ENCODE measurements around the gene LYL1. TPM values are rescaled to one million over a fixed set of nuclear protein-coding genes. Genes with fewer than 3 reads are reported as not detected.

LYL1 gene
- total RNA-seq, 2 experiments from 2014 or later, result 66.8 to 72.5 TPM

DNA sequence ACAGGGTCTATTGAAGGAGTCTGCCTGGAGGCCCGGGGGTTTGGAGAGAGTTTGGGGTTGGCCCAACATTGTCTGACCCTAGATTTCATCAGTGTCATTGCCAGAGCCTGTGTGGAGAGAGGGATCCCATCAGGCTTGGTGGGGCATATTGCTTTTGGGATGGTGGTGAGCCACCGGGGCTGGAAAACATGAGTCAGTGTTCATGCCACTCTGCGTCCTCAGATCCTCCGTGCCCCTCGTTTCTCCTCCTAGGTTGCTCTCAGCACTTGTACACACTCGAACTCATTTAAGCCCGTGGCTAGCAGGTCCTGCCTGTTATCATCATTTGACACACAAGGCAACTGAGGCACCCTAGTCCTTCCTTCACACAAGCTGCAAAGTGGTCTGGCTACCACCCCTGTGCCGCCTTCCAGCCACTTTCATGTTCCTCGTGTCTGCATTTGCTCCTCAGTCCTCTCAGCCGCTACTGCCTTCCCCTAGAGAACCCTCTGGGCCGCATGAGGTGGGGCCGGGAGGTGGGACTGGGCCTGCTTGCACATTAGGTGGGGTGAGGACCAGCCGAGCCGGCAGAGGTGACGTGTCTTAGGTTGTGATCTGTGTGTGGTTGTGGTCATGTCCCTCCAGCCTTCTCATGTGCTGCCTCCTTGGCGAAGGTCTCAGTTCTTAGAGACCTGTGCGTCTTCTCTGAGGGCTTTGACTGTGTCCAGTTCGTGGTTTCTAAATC, 19.1 kb upstream of the LYL1 start:
- BruUV-seq (replicated peaks), result no TSS peak
- TF ChIP-seq EZH2phosphoT487 (IDR thresholded peaks at IDR 0.05; ENCODE audit: borderline replicate concordance, low read depth, low read length) (no peak), CTCF (conservative IDR thresholded peaks at IDR 0.05; ENCODE audit: low read length) (no peak)
- H3K9me3 ChIP-seq (ENCODE audit: low read length), result no peaks in the 10 kb centered on the region
- H3K79me2 ChIP-seq (ENCODE audit: insufficient read depth, low read depth, low read length), result peaks cover 52% of the 10 kb centered on the region
- peaks cover 37% of the 10 kb centered on the region; the same call in 1 of the 2 replicates for H3K36me3 ChIP-seq (ENCODE audit: insufficient read depth, low read length)
- peaks cover 21% of the 10 kb centered on the region for H3K4me1 ChIP-seq (ENCODE audit: insufficient read depth, low read length, poor library complexity, severe bottlenecking)
- ChIA-PET POLR2A (no interaction called here), CTCF (ENCODE audit: unreplicated experiment) (no interaction called here)
- H3K27ac ChIP-seq (ENCODE audit: low read depth, low read length, poor library complexity, severe bottlenecking), result no peak overlapping the region
- no peak overlapping the region for H3K4me3 ChIP-seq (ENCODE audit: low read depth, low read length, poor library complexity, severe bottlenecking)
- no peaks in the 10 kb centered on the region for H3K9me2 ChIP-seq (ENCODE audit: insufficient read depth, low read length)
- peaks cover 20% of the 10 kb centered on the region for H4K20me1 ChIP-seq (ENCODE audit: insufficient read depth, low read length)
- H3K4me2 ChIP-seq (ENCODE audit: low read length), result no peak overlapping the region
- H2AFZ ChIP-seq (ENCODE audit: low read length), result no peak overlapping the region
- DNase-seq (ENCODE audit: low spot score), result no peak
- intact Hi-C loops (cut with micrococcal nuclease; ENCODE audit: unreplicated experiment), result no loop called here

DNA sequence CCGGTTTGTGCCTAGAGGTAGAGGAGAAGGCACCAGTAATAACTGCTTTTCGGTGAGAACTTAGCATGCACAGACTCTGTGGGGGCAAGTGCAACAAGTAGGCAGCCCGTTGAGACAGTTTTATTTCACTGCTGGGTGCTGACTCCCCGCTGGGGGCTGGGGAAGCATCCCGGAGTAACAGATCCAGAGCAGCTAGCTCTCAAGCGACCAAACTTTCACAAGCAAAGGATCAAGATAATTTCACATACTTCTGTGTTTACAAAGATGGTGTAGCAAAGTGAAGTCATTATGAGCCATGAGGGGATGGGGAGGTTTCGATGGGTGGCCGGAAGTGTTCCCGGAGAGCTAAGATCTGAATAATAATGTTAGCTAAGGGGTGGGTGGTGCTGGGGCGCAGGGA, 18.2 kb upstream of the LYL1 start:
- Histone ChIP-seq H3K4me3 (ENCODE audit: low read depth, low read length, poor library complexity, severe bottlenecking) (no peak overlapping the region), H2AFZ (ENCODE audit: low read length) (no peak overlapping the region), H4K20me1 (ENCODE audit: insufficient read depth, low read length) (peaks cover 20% of the 10 kb centered on the region), H3K9me3 (ENCODE audit: low read length) (no peaks in the 10 kb centered on the region), H3K9me2 (ENCODE audit: insufficient read depth, low read length) (no peaks in the 10 kb centered on the region), H3K27ac (ENCODE audit: low read depth, low read length, poor library complexity, severe bottlenecking) (no peak overlapping the region), H3K36me3 (ENCODE audit: insufficient read depth, low read length) (peaks cover 29% of the 10 kb centered on the region; the same call in 1 of the 2 replicates), H3K4me1 (ENCODE audit: insufficient read depth, low read length, poor library complexity, severe bottlenecking) (peaks cover 22% of the 10 kb centered on the region), H3K4me2 (ENCODE audit: low read length) (peak overlapping the region; percentile 70; the same call in 1 of the 2 replicates), H3K79me2 (ENCODE audit: insufficient read depth, low read depth, low read length) (peaks cover 54% of the 10 kb centered on the region)
- no peak for TF ChIP-seq EZH2phosphoT487 (IDR thresholded peaks at IDR 0.05; ENCODE audit: borderline replicate concordance, low read depth, low read length)
- TF ChIP-seq CTCF (conservative IDR thresholded peaks at IDR 0.05; ENCODE audit: low read length), result no peak
- intact Hi-C loops (cut with micrococcal nuclease; ENCODE audit: unreplicated experiment), result no loop called here
- ChIA-PET POLR2A (no interaction called here), CTCF (ENCODE audit: unreplicated experiment) (interaction anchor here (0.6 kb wide), 1 partner anchor 156 kb away, joined by 7 read pairs; no protein-coding TSS in a partner anchor)
- no peak for DNase-seq (ENCODE audit: low spot score)
- BruUV-seq (replicated peaks), result no TSS peak

- intact Hi-C loops (cut with micrococcal nuclease; ENCODE audit: unreplicated experiment), result no loop called here
- H2AFZ ChIP-seq (ENCODE audit: low read length), result no peak overlapping the region
- H4K20me1 ChIP-seq (ENCODE audit: insufficient read depth, low read length), result peaks cover 20% of the 10 kb centered on the region
- peaks cover 30% of the 10 kb centered on the region for H3K4me1 ChIP-seq (ENCODE audit: insufficient read depth, low read length, poor library complexity, severe bottlenecking)
- no peak overlapping the region for H3K27ac ChIP-seq (ENCODE audit: low read depth, low read length, poor library complexity, severe bottlenecking)
- no peak for DNase-seq (ENCODE audit: low spot score)
- H3K79me2 ChIP-seq (ENCODE audit: insufficient read depth, low read depth, low read length), result peaks cover 62% of the 10 kb centered on the region
- ChIA-PET POLR2A (interaction anchor here (1.2 kb wide), 1 partner anchor 32 kb away, joined by 3 read pairs; no protein-coding TSS in a partner anchor), CTCF (ENCODE audit: unreplicated experiment) (no interaction called here)
- BruUV-seq (replicated peaks), result no TSS peak
- no peaks in the 10 kb centered on the region for H3K9me2 ChIP-seq (ENCODE audit: insufficient read depth, low read length)
- H3K36me3 ChIP-seq (ENCODE audit: insufficient read depth, low read length), result peaks cover 29% of the 10 kb centered on the region; the same call in 1 of the 2 replicates
- no peak overlapping the region for H3K4me3 ChIP-seq (ENCODE audit: low read depth, low read length, poor library complexity, severe bottlenecking)
- no peaks in the 10 kb centered on the region for H3K9me3 ChIP-seq (ENCODE audit: low read length)
- TF ChIP-seq CTCF (conservative IDR thresholded peaks at IDR 0.05; ENCODE audit: low read length) (no peak), EZH2phosphoT487 (IDR thresholded peaks at IDR 0.05; ENCODE audit: borderline replicate concordance, low read depth, low read length) (no peak)
- H3K4me2 ChIP-seq (ENCODE audit: low read length), result peak overlapping the region; percentile 70
Measured at GRCh38 chr19:13120031-13120430, 17.4 kb upstream of the LYL1 start.
